SU-DHL-6 (cell line): ENCODE results near the gene PRXL2B.

Experiments
- H2AFZ ChIP-seq: fragments of 200-600 bp; sonication (generic); 2 replicates; pipeline ENCODE4 v1.6.1; 2014; ENCODE audit warnings: low read depth, mild to moderate bottlenecking, moderate library complexity, mixed read lengths, antibody characterized with exemption, low read length; ENCODE audit not compliant: severe bottlenecking
- H3F3A ChIP-seq: fragments of 200-600 bp; shearing (Covaris generic); 2 replicates; pipeline ENCODE4 v1.6.0; 2016; ENCODE audit warnings: antibody characterized with exemption, mild to moderate bottlenecking; ENCODE audit not compliant: insufficient read depth
- H3K27ac ChIP-seq: fragments of 200-600 bp; sonication (generic); 2 replicates; pipeline ENCODE4 v1.5.1; 2016; ENCODE audit warnings: low read depth, mild to moderate bottlenecking, low read length, moderate library complexity, mixed read lengths
- H3K27me3 ChIP-seq: fragments of 200-600 bp; sonication (generic), shearing (Covaris generic); 2 replicates; pipeline ENCODE4 v1.6.0; 2014; ENCODE audit warnings: mild to moderate bottlenecking, low read length
- H3K36me3 ChIP-seq: fragments of 200-600 bp; sonication (generic); 2 replicates; pipeline ENCODE4 v1.6.1; 2014; ENCODE audit warnings: mild to moderate bottlenecking, low read length, mixed read lengths
- H3K4me2 ChIP-seq: fragments of 300-600, 200-600 bp; shearing (Covaris generic), sonication (generic); 2 replicates; pipeline ENCODE4 v1.6.0; 2014; ENCODE audit warnings: low read length, low read depth, mild to moderate bottlenecking; ENCODE audit not compliant: poor library complexity, severe bottlenecking
- H3K4me3 ChIP-seq: fragments of 200-600 bp; sonication (generic); 2 replicates; pipeline ENCODE4 v1.5.1; 2014; ENCODE audit warnings: antibody characterized with exemption, low read length, mild to moderate bottlenecking, mixed read lengths; ENCODE audit not compliant: insufficient read depth, poor library complexity, severe bottlenecking
- H3K79me2 ChIP-seq: fragments of 200-600 bp; sonication (generic); 2 replicates; pipeline ENCODE4 v1.6.1; 2014; ENCODE audit warnings: mild to moderate bottlenecking, low read length, moderate library complexity; ENCODE audit not compliant: insufficient read depth
- H3K9ac ChIP-seq: fragments of 200-600 bp; sonication (generic); 2 replicates; pipeline ENCODE4 v1.7.0; 2014; ENCODE audit warnings: mild to moderate bottlenecking, low read length
- H3K9me2 ChIP-seq: fragments of 200-600 bp; sonication (generic); replicated peaks from 2 replicates; pipeline ENCODE4 v1.6.1; 2014; ENCODE audit warnings: low read length; ENCODE audit not compliant: insufficient read depth
- H3K9me3 ChIP-seq: fragments of 200-600 bp; sonication (generic); 2 replicates; pipeline ENCODE4 v1.6.1; 2014; ENCODE audit warnings: low read length, mixed read lengths; ENCODE audit not compliant: insufficient read depth
- H4K20me1 ChIP-seq: fragments of 200-600 bp; sonication (generic); 2 replicates; pipeline ENCODE4 v1.6.1; 2014; ENCODE audit warnings: low read depth, mild to moderate bottlenecking, antibody characterized with exemption, low read length, moderate library complexity, mixed read lengths
- CTCF ChIP-seq: fragments of 200-600 bp; sonication (generic); IDR thresholded peaks from one replicate; pipeline ENCODE4 v1.5.1; 2017; ENCODE audit warnings: antibody characterized with exemption, mild to moderate bottlenecking, low read length, moderate library complexity; ENCODE audit not compliant: insufficient read depth, poor library complexity, severe bottlenecking
- EZH2phosphoT487 ChIP-seq: fragments of 200-600 bp; sonication (generic), shearing (Covaris generic); conservative IDR thresholded peaks from 2 replicates; pipeline ENCODE4 v1.6.1; 2018; ENCODE audit warnings: mild to moderate bottlenecking, antibody characterized with exemption, low read length, moderate library complexity, mixed read lengths

The PRXL2B gene

DNA sequence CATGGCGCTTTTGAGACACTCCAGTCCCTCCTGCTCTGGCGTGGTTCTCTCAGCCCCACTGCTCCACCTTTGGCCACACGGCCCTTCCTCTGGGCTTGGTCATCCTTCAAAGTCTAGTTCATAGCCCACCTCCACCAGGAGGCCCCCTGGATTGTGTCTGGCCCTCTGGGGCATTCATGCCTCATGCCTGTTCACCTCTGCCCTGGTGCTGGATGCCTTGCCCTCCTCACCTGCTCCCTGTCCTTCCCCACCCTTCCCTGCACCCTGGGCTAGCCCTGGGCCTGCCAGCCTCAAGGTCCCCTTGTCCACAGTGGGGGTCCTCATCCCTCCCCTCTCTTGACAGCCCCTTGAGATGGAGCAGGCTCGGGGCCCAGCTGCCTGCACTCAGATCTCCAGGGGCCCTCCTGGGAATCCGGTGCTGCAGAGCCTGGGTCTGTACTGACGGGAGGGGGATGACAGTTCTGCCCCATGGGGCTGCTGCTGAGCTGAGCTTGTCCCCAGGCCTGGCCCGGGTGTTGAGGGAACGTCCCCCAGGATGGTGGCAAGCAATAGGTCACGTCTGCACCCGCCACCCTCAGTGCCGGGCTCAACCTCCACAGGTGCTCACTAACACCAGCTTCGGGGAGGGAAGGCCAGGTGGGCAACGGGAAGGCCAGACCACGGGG is 18.4 kb downstream of the PRXL2B start:
- Histone ChIP-seq H3K4me2 (no peak overlapping the region), H3K27me3 (no peaks in the 10 kb centered on the region), H4K20me1 (no peaks in the 10 kb centered on the region), H3K27ac (no peak overlapping the region), H3K9me2 (no peaks in the 10 kb centered on the region), H3K9ac (no peak overlapping the region), H3K4me3 (no peak overlapping the region), H2AFZ (no peak overlapping the region), H3K79me2 (no peaks in the 10 kb centered on the region), H3F3A (no peaks in the 10 kb centered on the region), H3K9me3 (no peaks in the 10 kb centered on the region), H3K36me3 (no peaks in the 10 kb centered on the region)
- no peak for TF ChIP-seq CTCF
- TF ChIP-seq EZH2phosphoT487, result no peak

- H3K27me3 ChIP-seq, result no peaks in the 10 kb centered on the region
- H3K27ac ChIP-seq, result no peak overlapping the region
- H3K36me3 ChIP-seq, result no peaks in the 10 kb centered on the region
- H3K79me2 ChIP-seq, result no peaks in the 10 kb centered on the region
- no peak overlapping the region for H3K9ac ChIP-seq
- H3K9me3 ChIP-seq, result no peaks in the 10 kb centered on the region
- no peak overlapping the region for H3K4me3 ChIP-seq
- TF ChIP-seq CTCF, result no peak
- TF ChIP-seq EZH2phosphoT487, result no peak
- no peaks in the 10 kb centered on the region for H3K9me2 ChIP-seq
- no peak overlapping the region for H3K4me2 ChIP-seq
- H3F3A ChIP-seq, result no peaks in the 10 kb centered on the region
- no peak overlapping the region for H2AFZ ChIP-seq
- H4K20me1 ChIP-seq, result no peaks in the 10 kb centered on the region
Observed at GRCh38 chr1:2605509-2606395, 19.2 kb downstream of the PRXL2B start.

- Histone ChIP-seq H3K9me3 (no peaks in the 10 kb centered on the region), H4K20me1 (no peaks in the 10 kb centered on the region), H3K4me3 (no peak overlapping the region), H3K79me2 (no peaks in the 10 kb centered on the region), H2AFZ (no peak overlapping the region), H3K9me2 (no peaks in the 10 kb centered on the region), H3K36me3 (no peaks in the 10 kb centered on the region), H3K4me2 (no peak overlapping the region), H3F3A (no peaks in the 10 kb centered on the region), H3K27me3 (no peaks in the 10 kb centered on the region), H3K9ac (no peak overlapping the region), H3K27ac (no peak overlapping the region)
- TF ChIP-seq EZH2phosphoT487 (no peak), CTCF (no peak)
Observed at GRCh38 chr1:2606396-2606880, 19.9 kb downstream of the PRXL2B start.
